Activated naive CD4-positive, alpha-beta T cell treated with anti-CD3 and anti-CD28 coated beads, Interleukin-2, amount 50 U/mL, for 16 hours (primary cell): ENCODE data around the gene POLR2C.
"Not testable (repeated sequence)": the region's sequence is repeated elsewhere in the genome, so short reads cannot be mapped to it uniquely, and the experiment has no call there.

ENCODE experiments used
- DNase-seq: peaks from one replicate; pipeline ENCODE4 v3.0.0-alpha.2; 2020

POLR2C gene

GRCh38 chr16:57479976-57480753, 17.7 kb downstream of the POLR2C start:
- DNase-seq: no peak

- no peak for DNase-seq
Observed at GRCh38 chr16:57480754-57481230, 18.3 kb downstream of the POLR2C start.

- no peak for DNase-seq
Observed at GRCh38 chr16:57481421-57481820, 18.9 kb downstream of the POLR2C start.

- no peak for DNase-seq
Observed at GRCh38 chr16:57482845-57483545, 20.5 kb downstream of the POLR2C start.

GRCh38 chr16:57483725-57484514, 21.4 kb downstream of the POLR2C start:
- DNase-seq: no peak

- no peak for DNase-seq
Observed at GRCh38 chr16:57484515-57485005, 22.1 kb downstream of the POLR2C start.

GRCh38 chr16:57485091-57485915, 22.8 kb downstream of the POLR2C start:
- DNase-seq: no peak

GRCh38 chr16:57485916-57486857, 23.7 kb downstream of the POLR2C start, which contains the start of gene DOK4:
TSS of gene DOK4 (minus strand) at chr16:57486493. CDS start at chr16:57479507, 6,986 bp downstream.
- DNase-seq: peak; percentile 84

GRCh38 chr16:57486858-57487834, 24.7 kb downstream of the POLR2C start:
- DNase-seq: no peak

GRCh38 chr16:57489229-57489628, 26.8 kb downstream of the POLR2C start:
- DNase-seq: no peak

GRCh38 chr16:57493767-57494166, 31.3 kb downstream of the POLR2C start:
- DNase-seq: no peak

GRCh38 chr16:57497121-57497520, 34.6 kb downstream of the POLR2C start:
- no peak for DNase-seq

- no peak for DNase-seq
Observed at GRCh38 chr16:57498031-57498430, 35.6 kb downstream of the POLR2C start.

GRCh38 chr16:57499941-57500340, 37.5 kb downstream of the POLR2C start:
- DNase-seq: not testable (repeated sequence)

- DNase-seq: no peak
Observed at GRCh38 chr16:57500578-57501111, 38.2 kb downstream of the POLR2C start.

- no peak for DNase-seq
Observed at GRCh38 chr16:57501492-57501891, 39.0 kb downstream of the POLR2C start.

GRCh38 chr16:57502048-57502775, 39.7 kb downstream of the POLR2C start:
- DNase-seq: no peak

GRCh38 chr16:57503366-57503765, 40.9 kb downstream of the POLR2C start:
- no peak for DNase-seq

GRCh38 chr16:57504001-57504400, 41.5 kb downstream of the POLR2C start:
- DNase-seq: no peak
